NCI-H226 (cell line): ENCODE measurements around the gene SIGLEC6.
"Not testable (repeated sequence)": the region's sequence is repeated elsewhere in the genome, so short reads cannot be mapped to it uniquely, and the experiment has no call there.

Source experiments
- DNase-seq: peaks from one replicate; pipeline ENCODE4 v3.0.0-alpha.2; 2015

Gene SIGLEC6

DNA sequence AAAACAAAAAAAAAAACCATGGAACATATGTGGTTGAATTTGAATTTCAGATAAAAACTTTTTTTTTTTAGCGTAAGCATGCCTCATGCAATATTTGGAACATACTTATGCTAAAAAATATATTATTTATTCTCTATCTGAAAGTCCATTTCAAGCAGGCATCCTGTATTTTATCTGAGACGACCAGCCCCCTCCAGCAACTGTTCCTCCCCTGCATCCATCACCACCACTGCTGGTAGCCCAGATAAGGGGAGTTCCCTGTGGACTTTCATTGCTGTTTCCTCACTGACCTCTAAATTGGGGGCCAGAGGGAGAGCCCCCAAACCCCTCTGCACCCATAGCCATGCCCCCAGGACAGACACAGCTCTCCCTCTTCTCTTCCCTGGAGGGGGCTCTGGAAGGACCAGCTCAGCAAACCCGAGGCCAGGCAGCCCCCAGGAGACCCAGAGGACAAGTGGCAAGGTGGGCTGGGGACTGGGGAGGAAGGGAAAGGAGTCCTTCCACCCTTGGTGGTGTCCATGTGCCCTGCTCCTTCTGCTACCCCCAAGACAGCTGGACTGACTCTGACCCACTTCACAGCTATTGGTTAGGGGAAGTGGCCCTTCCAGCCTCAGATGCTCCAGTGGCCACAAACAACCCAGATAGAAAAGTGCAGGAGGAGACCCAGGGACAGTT is 23.3 kb downstream of the SIGLEC6 start:
- DNase-seq: no peak

- no peak for DNase-seq
These were observed 23.8 kb downstream of the SIGLEC6 start for GRCh38 chr19:51507640-51508058.

- no peak for DNase-seq
These were observed 24.3 kb downstream of the SIGLEC6 start for GRCh38 chr19:51507192-51507591.

GRCh38 chr19:51505904-51506303 is 25.6 kb downstream of the SIGLEC6 start:
- no peak for DNase-seq

DNA sequence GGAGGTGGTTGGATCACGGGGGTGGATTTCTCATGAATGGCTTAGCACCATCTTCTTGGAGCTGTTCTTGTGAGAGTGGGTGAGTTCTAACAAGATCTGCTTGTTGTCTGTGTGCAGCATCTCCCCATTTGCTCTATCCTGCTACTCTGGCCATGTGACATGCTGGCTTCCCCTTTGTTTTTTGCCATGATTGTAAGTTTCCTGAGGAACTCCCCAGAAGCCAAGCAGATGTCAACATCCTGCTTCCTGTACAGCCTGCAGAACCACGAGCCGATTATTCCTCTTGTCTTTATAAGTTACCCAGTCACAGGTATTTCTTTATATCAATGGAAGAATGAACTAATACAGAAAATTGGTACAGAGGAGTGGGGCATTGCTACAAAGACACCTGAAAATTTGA is 27.6 kb downstream of the SIGLEC6 start:
- DNase-seq: no peak

DNA sequence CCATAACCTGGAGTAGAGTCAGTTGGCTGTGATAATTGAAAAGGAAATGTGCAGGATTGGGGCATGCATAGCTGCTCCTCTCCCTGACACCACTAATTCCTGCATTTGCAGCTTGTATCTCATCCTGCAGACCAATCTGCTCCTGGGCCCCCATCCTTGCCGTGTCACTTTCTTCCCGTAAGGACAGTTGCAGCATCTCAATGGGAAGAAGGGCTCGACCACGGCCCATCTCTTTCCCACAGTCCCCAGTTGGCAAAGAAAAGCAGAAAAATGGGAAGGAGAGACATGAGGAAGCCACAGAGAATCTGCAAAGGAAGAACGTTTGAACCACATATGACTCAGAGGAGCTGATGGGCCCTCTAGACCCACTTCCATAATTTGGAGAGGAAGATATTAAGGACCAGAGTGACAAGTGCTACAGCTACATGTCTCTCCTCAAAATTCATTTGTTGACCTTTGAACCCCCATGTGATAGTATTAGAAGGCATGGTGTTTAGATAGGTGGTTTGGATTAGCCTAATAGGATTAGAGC is 28.1 kb downstream of the SIGLEC6 start:
- DNase-seq: no peak

GRCh38 chr19:51501594-51502263 is 29.7 kb downstream of the SIGLEC6 start, which contains the start of gene SIGLEC12:
Gene SIGLEC12 (minus strand): TSS chr19:51501800. CDS start chr19:51501733, 67 bp downstream.
- no peak for DNase-seq

DNA sequence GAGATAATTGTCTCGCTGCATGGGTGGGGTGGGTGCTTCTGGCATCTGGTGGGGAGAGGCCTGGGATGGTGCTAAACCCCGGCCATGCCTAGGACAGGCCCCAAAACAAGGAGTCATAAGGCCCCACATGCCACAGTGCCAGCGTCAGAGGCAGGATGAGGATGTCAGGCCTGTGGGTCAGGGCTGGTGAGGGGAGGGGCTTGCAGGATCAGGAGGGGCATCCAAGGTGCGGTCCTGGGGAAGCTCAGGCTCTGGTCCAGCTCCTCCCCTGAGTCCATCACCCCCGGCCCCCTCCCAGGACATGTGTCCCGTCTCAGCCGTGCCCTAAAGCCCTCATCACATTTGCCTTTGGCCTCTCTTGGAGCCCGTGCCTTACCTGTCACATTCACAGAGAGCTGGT is 30.5 kb downstream of the SIGLEC6 start:
- DNase-seq: not testable (repeated sequence)

DNA sequence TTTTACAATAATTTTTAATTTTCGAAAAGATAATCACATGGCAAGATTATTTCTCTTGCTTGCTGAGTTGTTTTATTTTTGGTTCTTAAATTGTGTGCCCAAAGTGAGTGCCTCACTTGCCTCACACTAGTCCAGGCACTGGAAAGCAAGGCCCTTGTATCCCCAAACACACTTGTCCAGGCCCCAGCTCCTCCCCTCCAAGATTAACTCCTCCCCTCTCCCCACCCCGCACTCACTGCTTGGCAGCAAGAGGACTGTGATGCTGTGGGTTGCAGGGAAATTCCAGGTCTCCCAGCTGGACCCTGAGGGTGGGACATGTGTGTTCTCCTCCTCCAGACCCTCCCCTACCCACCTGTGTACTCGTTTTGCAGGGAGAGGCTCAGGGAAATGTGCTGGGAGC is 33.8 kb downstream of the SIGLEC6 start:
- no peak for DNase-seq

GRCh38 chr19:51493776-51494175 is 37.7 kb downstream of the SIGLEC6 start:
- no peak for DNase-seq

GRCh38 chr19:51491586-51491985 is 39.9 kb downstream of the SIGLEC6 start:
- no peak for DNase-seq

GRCh38 chr19:51490676-51491075 is 40.8 kb downstream of the SIGLEC6 start:
- no peak for DNase-seq

GRCh38 chr19:51489113-51489512 is 42.4 kb downstream of the SIGLEC6 start:
- DNase-seq: no peak

GRCh38 chr19:51488491-51488890 is 43.0 kb downstream of the SIGLEC6 start:
- DNase-seq: no peak

DNA sequence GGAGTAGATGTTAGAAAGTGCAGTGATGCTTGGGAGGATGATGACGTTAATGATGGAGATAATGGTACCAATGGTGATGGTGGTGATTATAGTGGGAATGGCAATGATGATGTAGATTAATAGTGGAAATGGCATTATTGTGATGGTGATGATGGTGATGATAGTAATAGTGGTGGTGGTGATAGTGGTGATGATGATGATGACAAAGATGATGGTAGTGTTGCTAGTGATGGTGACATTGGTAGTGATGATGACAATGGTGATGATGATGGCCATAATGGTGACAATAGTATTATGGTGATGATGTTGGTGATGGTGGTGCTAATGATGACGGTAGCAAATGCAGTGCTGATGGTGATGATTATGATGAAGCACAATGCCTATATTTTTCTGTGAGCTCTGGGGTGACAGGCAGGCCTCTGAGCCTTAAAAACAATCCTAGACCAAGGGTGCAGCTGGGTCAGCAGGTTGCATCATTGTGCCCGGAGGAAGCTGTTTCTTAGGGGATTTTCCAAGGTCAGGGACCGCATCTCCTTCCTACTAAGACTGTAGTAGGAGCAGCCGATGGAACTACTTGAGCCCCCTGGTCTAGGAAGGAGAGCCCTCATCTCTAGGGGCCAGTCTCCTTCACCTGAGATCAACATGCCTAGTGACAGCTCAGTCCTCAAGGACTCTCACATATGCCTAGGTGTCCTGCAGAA is 45.4 kb downstream of the SIGLEC6 start:
- DNase-seq: no peak

- DNase-seq: peak; percentile 19
These were observed 50.9 kb downstream of the SIGLEC6 start for GRCh38 chr19:51480590-51480989.

GRCh38 chr19:51479531-51480331 is 51.7 kb downstream of the SIGLEC6 start:
- DNase-seq: no peak

GRCh38 chr19:51478381-51479234 is 52.9 kb downstream of the SIGLEC6 start, which contains the start of gene CEACAM18:
Gene CEACAM18 (plus strand): TSS chr19:51478539.
- no peak for DNase-seq

DNA sequence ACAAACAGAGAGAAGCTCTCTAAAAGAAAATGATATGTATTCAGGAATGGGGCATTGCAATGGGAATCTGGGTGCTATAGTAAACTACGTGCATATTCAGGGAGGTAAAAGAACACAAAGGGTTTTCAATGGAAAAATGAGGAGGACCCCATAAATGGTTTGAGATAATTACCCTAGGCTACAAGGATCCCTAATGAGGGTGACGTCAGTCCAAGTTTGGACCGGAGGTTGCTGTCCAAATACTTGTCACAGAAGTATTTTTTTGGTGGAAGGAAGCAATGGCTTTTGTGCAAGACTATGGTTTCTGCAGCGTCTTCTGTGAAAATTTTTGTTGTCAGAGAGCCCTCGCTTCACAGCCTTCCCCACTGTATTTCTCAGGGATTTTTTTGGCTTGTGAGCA is 54.1 kb downstream of the SIGLEC6 start:
- no peak for DNase-seq

DNA sequence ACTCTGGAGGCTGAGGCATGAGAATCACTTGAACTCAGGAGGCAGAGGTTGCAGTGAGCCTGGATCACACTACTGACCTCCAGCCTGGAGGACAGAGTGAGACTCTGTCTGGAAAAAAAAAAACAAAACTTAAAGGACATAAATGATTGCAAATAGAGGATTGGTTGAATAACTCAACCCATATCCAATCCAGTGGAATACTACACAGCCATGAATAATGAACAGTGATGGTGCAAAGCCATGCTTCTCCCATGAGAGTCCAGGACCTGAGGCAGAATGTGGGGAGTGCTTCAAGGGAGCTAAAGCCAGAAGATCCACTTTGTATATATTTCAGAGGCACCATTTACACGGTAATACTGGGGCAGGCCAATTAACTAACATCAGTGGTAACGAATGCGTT is 55.3 kb downstream of the SIGLEC6 start:
- DNase-seq: no peak

DNA sequence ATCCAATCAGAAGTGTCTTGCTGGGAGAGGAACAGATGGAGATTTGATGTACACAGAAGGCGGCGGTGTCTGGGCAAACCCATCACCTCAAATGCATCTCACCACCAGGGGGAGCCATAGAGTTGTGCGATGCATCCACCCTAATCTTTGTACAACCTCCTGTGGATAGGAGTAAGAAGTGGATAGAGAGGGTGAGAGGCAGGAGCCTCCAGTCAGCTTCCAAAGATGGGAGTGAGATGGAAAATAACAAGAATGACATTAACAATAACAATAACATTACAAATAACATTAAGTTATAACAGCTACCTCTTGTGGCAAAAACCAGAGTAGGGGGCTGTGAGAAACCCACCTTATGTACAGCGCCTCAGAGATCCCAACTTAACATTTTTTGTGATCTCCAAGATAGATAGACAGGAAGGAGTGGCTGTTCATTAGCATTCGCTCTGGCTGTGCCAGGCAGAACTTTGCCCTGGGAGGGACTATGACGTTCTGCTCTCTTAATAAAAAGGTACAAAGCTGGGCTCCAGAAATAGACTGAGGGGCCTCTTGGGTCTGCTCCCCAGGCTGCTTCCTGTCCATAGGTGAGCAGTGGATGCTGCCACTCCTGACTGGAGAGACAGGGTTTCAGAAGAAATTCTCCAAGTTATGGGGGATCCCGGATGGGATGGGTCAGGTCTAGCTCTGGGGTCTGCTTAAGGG is 58.3 kb downstream of the SIGLEC6 start:
- peak; percentile 17 for DNase-seq
